ENCODE measurements around the gene TNNT2.

GRCh38 chr1:201419746-201420607, 42.5 kb upstream of the TNNT2 start:
- no peak for TF ChIP-seq EZH2 (IDR thresholded peaks at IDR 0.05; ENCODE audit: insufficient read depth, low read length)
- TF ChIP-seq CTCF (IDR thresholded peaks at IDR 0.05; ENCODE audit: insufficient read depth, low read depth, low read length), result no peak
